Skeletal muscle tissue (tissue), 4 donors: Measurements from ENCODE around the gene FGF18. TPM values are rescaled to one million over a fixed set of nuclear protein-coding genes. Genes with fewer than 3 reads are reported as not detected.

Source experiments
- H3K27ac ChIP-seq: one replicate; pipeline ENCODE4 v1.7.0; 2013; ENCODE audit warnings: mild to moderate bottlenecking, low read depth, low read length, inconsistent platforms
- H3K27me3 ChIP-seq, 3 donors: one replicate each; pipeline ENCODE4 v1.7.0; 2013; ENCODE audit warnings: low read length in 3 of 3; ENCODE audit not compliant: control insufficient read depth in 3 of 3, insufficient read depth in 3 of 3
- H3K36me3 ChIP-seq, 3 donors: one replicate each; pipeline ENCODE4 v1.7.0; 2013; ENCODE audit warnings: low read length in 3 of 3; ENCODE audit not compliant: control insufficient read depth in 3 of 3, insufficient read depth in 3 of 3
- H3K4me1 ChIP-seq, 3 donors: one replicate each; pipeline ENCODE4 v1.7.0; 2013; ENCODE audit warnings: low read length in 3 of 3, mild to moderate bottlenecking in 3 of 3; ENCODE audit not compliant: control insufficient read depth in 3 of 3, insufficient read depth in 3 of 3
- H3K4me3 ChIP-seq, 3 donors: one replicate each; pipeline ENCODE4 v1.7.0; 2013; ENCODE audit warnings: low read length in 3 of 3
- H3K9ac ChIP-seq, 3 donors: one replicate each; pipeline ENCODE4 v1.7.0; 2013; ENCODE audit warnings: low read length in 3 of 3, mild to moderate bottlenecking in 3 of 3, moderate library complexity in 2 of 3, low read depth in 1 of 3
- H3K9me3 ChIP-seq, 3 donors: one replicate each; pipeline ENCODE4 v1.7.0; 2013; ENCODE audit warnings: low read length in 3 of 3; ENCODE audit not compliant: control insufficient read depth in 3 of 3
- total RNA-seq: library from RNA; depleted of rRNA; stranded (reverse); fragments of >200 nt; gene quantifications from one replicate; pipeline ENCODE4 v1.2.3, GENCODE V29; 2014
- donor health status: Osteomylitis.

The FGF18 gene
- total RNA-seq, 1 donor from 2014 or later, result 3.1 TPM

- H3K27ac ChIP-seq, result no peak overlapping the region
These were observed 60.3 kb downstream of the FGF18 start for GRCh38 chr5:171479776-171480125.

GRCh38 chr5:171480239-171480638 is 60.8 kb downstream of the FGF18 start:
- H3K27ac ChIP-seq, result no peak overlapping the region
- no peak overlapping the region for H3K9ac ChIP-seq
- no peaks in the 10 kb centered on the region for H3K27me3 ChIP-seq
- peaks cover 7 to 22% (median 7%) of the 10 kb centered on the region in 3 donors for H3K4me1 ChIP-seq
- H3K36me3 ChIP-seq, result no peaks in the 10 kb centered on the region
- no peak overlapping the region for H3K4me3 ChIP-seq
- H3K9me3 ChIP-seq, result no peaks in the 10 kb centered on the region

More at GRCh38 chr5:171479776-171480125, 60.3 kb downstream of the FGF18 start:
- Histone ChIP-seq H3K9me3 (no peaks in the 10 kb centered on the region), H3K9ac (no peak overlapping the region), H3K4me3 (no peak overlapping the region), H3K36me3 (no peaks in the 10 kb centered on the region), H3K27me3 (no peaks in the 10 kb centered on the region), H3K4me1 (peaks cover 7 to 22% (median 7%) of the 10 kb centered on the region in 3 donors)

- Histone ChIP-seq H3K27ac (no peak overlapping the region), H3K4me3 (no peak overlapping the region)
These were observed 62.4 kb downstream of the FGF18 start for GRCh38 chr5:171481571-171482433.

GRCh38 chr5:171482434-171482730 is 62.9 kb downstream of the FGF18 start:
- no peaks in the 10 kb centered on the region for H3K36me3 ChIP-seq
- H3K27ac ChIP-seq, result no peak overlapping the region
- H3K9ac ChIP-seq, result no peak overlapping the region
- no peak overlapping the region for H3K4me3 ChIP-seq
- peaks cover 7 to 22% (median 7%) of the 10 kb centered on the region in 3 donors for H3K4me1 ChIP-seq
- no peaks in the 10 kb centered on the region for H3K9me3 ChIP-seq
- no peaks in the 10 kb centered on the region for H3K27me3 ChIP-seq

More at GRCh38 chr5:171481571-171482433, 62.4 kb downstream of the FGF18 start:
- H3K36me3 ChIP-seq, result no peaks in the 10 kb centered on the region
- H3K9ac ChIP-seq, result no peak overlapping the region
- no peaks in the 10 kb centered on the region for H3K27me3 ChIP-seq
- peaks cover 7 to 22% (median 7%) of the 10 kb centered on the region in 3 donors for H3K4me1 ChIP-seq
- H3K9me3 ChIP-seq, result no peaks in the 10 kb centered on the region

GRCh38 chr5:171483551-171484135 is 64.2 kb downstream of the FGF18 start:
- Histone ChIP-seq H3K4me1 (peaks cover 7 to 22% (median 7%) of the 10 kb centered on the region in 3 donors), H3K4me3 (no peak overlapping the region)

GRCh38 chr5:171484460-171484899 is 65.0 kb downstream of the FGF18 start:
- Histone ChIP-seq H3K9ac (peak overlapping the region in 1 of 3 donors; percentile 45), H3K4me3 (no peak overlapping the region), H3K9me3 (no peaks in the 10 kb centered on the region), H3K27me3 (no peaks in the 10 kb centered on the region), H3K36me3 (no peaks in the 10 kb centered on the region), H3K27ac (peak overlapping the region; percentile 62), H3K4me1 (peaks cover 7 to 21% (median 7%) of the 10 kb centered on the region in 3 donors)

More at GRCh38 chr5:171483551-171484135, 64.2 kb downstream of the FGF18 start:
- no peaks in the 10 kb centered on the region for H3K9me3 ChIP-seq
- H3K9ac ChIP-seq, result peak overlapping the region in 2 of 3 donors; percentile 45 to 54
- H3K27ac ChIP-seq, result peak overlapping the region; percentile 62
- no peaks in the 10 kb centered on the region for H3K27me3 ChIP-seq
- no peaks in the 10 kb centered on the region for H3K36me3 ChIP-seq

- no peaks in the 10 kb centered on the region for H3K36me3 ChIP-seq
- H3K4me3 ChIP-seq, result no peak overlapping the region
- H3K27me3 ChIP-seq, result no peaks in the 10 kb centered on the region
- peaks cover 7 to 16% (median 7%) of the 10 kb centered on the region in 3 donors for H3K4me1 ChIP-seq
- H3K27ac ChIP-seq, result no peak overlapping the region
- no peak overlapping the region for H3K9ac ChIP-seq
- no peaks in the 10 kb centered on the region for H3K9me3 ChIP-seq
These were observed 66.2 kb downstream of the FGF18 start for GRCh38 chr5:171485668-171486067.

- Histone ChIP-seq H3K27me3 (no peaks in the 10 kb centered on the region), H3K27ac (no peak overlapping the region), H3K4me3 (no peak overlapping the region), H3K36me3 (no peaks in the 10 kb centered on the region), H3K4me1 (peaks cover 7 to 16% (median 7%) of the 10 kb centered on the region in 3 donors), H3K9ac (no peak overlapping the region), H3K9me3 (no peaks in the 10 kb centered on the region)
These were observed 67.2 kb downstream of the FGF18 start for GRCh38 chr5:171486613-171487012.

- no peak overlapping the region for H3K27ac ChIP-seq
- no peak overlapping the region for H3K9ac ChIP-seq
These were observed 69.4 kb downstream of the FGF18 start for GRCh38 chr5:171488876-171489275.

GRCh38 chr5:171492781-171493180 is 73.3 kb downstream of the FGF18 start:
- Histone ChIP-seq H3K27me3 (no peaks in the 10 kb centered on the region), H3K36me3 (no peaks in the 10 kb centered on the region), H3K9me3 (no peaks in the 10 kb centered on the region), H3K9ac (no peak overlapping the region), H3K27ac (no peak overlapping the region), H3K4me1 (peaks cover 25 to 29% (median 26%) of the 10 kb centered on the region in 3 donors), H3K4me3 (no peak overlapping the region)

More at GRCh38 chr5:171488876-171489275, 69.4 kb downstream of the FGF18 start:
- Histone ChIP-seq H3K4me1 (peaks cover 4 to 8% (median 8%) of the 10 kb centered on the region in 3 donors), H3K27me3 (no peaks in the 10 kb centered on the region), H3K4me3 (no peak overlapping the region), H3K9me3 (no peaks in the 10 kb centered on the region), H3K36me3 (no peaks in the 10 kb centered on the region)
